HEK293 (cell line): ENCODE measurements around the gene ARID5A.
A peak's percentile ranks its signal among the peaks of the same experiment; 100 is the strongest.

ENCODE experiments used
- CTCF ChIA-PET: fragments of 350-600 bp; formaldehyde crosslinking; extraction: SDS; loops from one replicate; lab custom pipeline; 2021; ENCODE audit warnings: antibody characterized with exemption; lab: Yijun Ruan, JAX
- POLR2A ChIA-PET: fragments of 300-600 bp; formaldehyde crosslinking; extraction: SDS; loops from one replicate; lab custom pipeline; 2020; ENCODE audit warnings: antibody characterized with exemption, inconsistent platforms; lab: Yijun Ruan, JAX
- H3K27ac ChIP-seq: fragments of 200-500 bp; sonication (Bioruptor generic); 2 replicates; pipeline ENCODE4 v1.5.1; 2014; ENCODE audit warnings: low read depth, low read length, control low read depth, inconsistent platforms; ENCODE audit errors: extremely low read depth
- H3K36me3 ChIP-seq, 2 experiments: fragments of 200-500 bp in 1 of 2; sonication (Bioruptor generic) in 1 of 2; 1 replicate in 1 of 2; 2 replicates in 1 of 2; pipeline ENCODE4 v1.5.1; 2014 to 2017; ENCODE audit warnings: inconsistent platforms in 2 of 2, low read length in 2 of 2; ENCODE audit not compliant: control insufficient read depth in 2 of 2, insufficient read depth in 1 of 2
- H3K4me1 ChIP-seq: fragments of 200-500 bp; sonication (Bioruptor generic); 2 replicates; pipeline ENCODE4 v1.5.1; 2014; ENCODE audit warnings: mild to moderate bottlenecking, low read length, inconsistent platforms; ENCODE audit not compliant: control insufficient read depth, insufficient read depth
- H3K4me3 ChIP-seq: 2 replicates; pipeline ENCODE4 v1.5.1; 2011; ENCODE audit warnings: low read depth, mild to moderate bottlenecking, control low read depth, low read length, moderate library complexity
- H3K9me3 ChIP-seq: fragments of 200-500 bp; sonication (Bioruptor generic); 2 replicates; pipeline ENCODE4 v1.5.1; 2014; ENCODE audit warnings: low read depth, low read length, inconsistent platforms; ENCODE audit not compliant: control insufficient read depth, insufficient read depth
- KLF1 ChIP-seq: fragments of 450-650 bp; formaldehyde crosslinking; IDR thresholded peaks from 2 replicates; pipeline ENCODE4 v1.5.1; 2016; ENCODE audit warnings: missing biosample characterization, missing genetic modification characterization
- KLF9 ChIP-seq: fragments of 450-650 bp; formaldehyde crosslinking; IDR thresholded peaks from 2 replicates; pipeline ENCODE4 v1.5.1; 2016; ENCODE audit warnings: missing biosample characterization, missing genetic modification characterization, low read depth
- MEIS1 ChIP-seq: sonication (generic); formaldehyde crosslinking; IDR thresholded peaks from 2 replicates; pipeline ENCODE4 v1.8.1; 2022; ENCODE audit warnings: missing genetic modification reagents, mild to moderate bottlenecking, borderline replicate concordance
- PATZ1 ChIP-seq: fragments of 450-650 bp; formaldehyde crosslinking; IDR thresholded peaks from 2 replicates; pipeline ENCODE4 v1.5.1; 2016; ENCODE audit warnings: missing biosample characterization, missing genetic modification characterization
- ZBTB48 ChIP-seq: fragments of 450-650 bp; formaldehyde crosslinking; IDR thresholded peaks from 2 replicates; pipeline ENCODE4 v1.5.1; 2016; ENCODE audit warnings: missing biosample characterization, missing genetic modification characterization
- ZIC2 ChIP-seq: fragments of 450-650 bp; formaldehyde crosslinking; IDR thresholded peaks from 2 replicates; pipeline ENCODE4 v1.5.1; 2016; ENCODE audit warnings: missing biosample characterization, missing genetic modification characterization
- ZNF175 ChIP-seq: fragments of 450-650 bp; formaldehyde crosslinking; IDR thresholded peaks from 2 replicates; pipeline ENCODE4 v1.5.1; 2016; ENCODE audit warnings: missing biosample characterization, missing genetic modification characterization
- ZNF2 ChIP-seq: fragments of 450-650 bp; formaldehyde crosslinking; IDR thresholded peaks from 2 replicates; pipeline ENCODE4 v1.5.1; 2016; ENCODE audit warnings: missing biosample characterization, missing genetic modification characterization
- ZNF266 ChIP-seq: fragments of 450-650 bp; formaldehyde crosslinking; IDR thresholded peaks from 2 replicates; pipeline ENCODE4 v1.5.1; 2016; ENCODE audit warnings: missing biosample characterization, missing genetic modification characterization, low read depth
- ZNF311 ChIP-seq: fragments of 450-650 bp; formaldehyde crosslinking; IDR thresholded peaks from 2 replicates; pipeline ENCODE4 v1.5.1; 2017; ENCODE audit warnings: missing biosample characterization, missing genetic modification characterization, borderline replicate concordance
- ZNF449 ChIP-seq: fragments of 450-650 bp; formaldehyde crosslinking; IDR thresholded peaks from 2 replicates; pipeline ENCODE4 v1.5.1; 2017; ENCODE audit warnings: missing biosample characterization, mild to moderate bottlenecking, missing genetic modification characterization, moderate library complexity
- ZNF501 ChIP-seq: fragments of 450-650 bp; formaldehyde crosslinking; IDR thresholded peaks from 2 replicates; pipeline ENCODE4 v1.5.1; 2016; ENCODE audit warnings: missing biosample characterization, missing genetic modification characterization
- ZNF654 ChIP-seq: fragments of 450-650 bp; formaldehyde crosslinking; IDR thresholded peaks from 2 replicates; pipeline ENCODE4 v1.5.1; 2016; ENCODE audit warnings: low read depth, missing biosample characterization, missing genetic modification characterization
- ZNF658 ChIP-seq: fragments of 450-650 bp; formaldehyde crosslinking; IDR thresholded peaks from 2 replicates; pipeline ENCODE4; 2016; ENCODE audit warnings: missing biosample characterization, missing genetic modification characterization
- TF ChIP-seq, protein P1 (sequence below): fragments of 450-650 bp; formaldehyde crosslinking; IDR thresholded peaks from 2 replicates; pipeline ENCODE4 v1.5.1; 2016; ENCODE audit warnings: missing biosample characterization, missing genetic modification characterization
- TF ChIP-seq, protein P2 (sequence below): fragments of 450-650 bp; formaldehyde crosslinking; IDR thresholded peaks from 2 replicates; pipeline ENCODE4 v1.5.1; 2016; ENCODE audit warnings: missing biosample characterization, missing genetic modification characterization, borderline replicate concordance
- TF ChIP-seq, protein P3 (sequence below): fragments of 450-650 bp; formaldehyde crosslinking; IDR thresholded peaks from 2 replicates; pipeline ENCODE4 v1.5.1; 2016; ENCODE audit warnings: missing biosample characterization, missing genetic modification characterization

Gene ARID5A

GRCh38 chr2:96506907-96507240, 29.7 kb upstream of the ARID5A start:
- no peak overlapping the region for H3K4me3 ChIP-seq
- TF ChIP-seq ZNF311 (no peak), ZNF501 (tag by site-specific recombination) (no peak), MEIS1 (CRISPR knock-in tag) (no peak), ZNF266 (tag by site-specific recombination) (no peak), ZIC2 (tag by site-specific recombination) (no peak), ZNF175 (no peak), ZNF658 (tag by site-specific recombination) (no peak), ZBTB48 (tag by site-specific recombination) (no peak)
- TF ChIP-seq, protein P1, sequence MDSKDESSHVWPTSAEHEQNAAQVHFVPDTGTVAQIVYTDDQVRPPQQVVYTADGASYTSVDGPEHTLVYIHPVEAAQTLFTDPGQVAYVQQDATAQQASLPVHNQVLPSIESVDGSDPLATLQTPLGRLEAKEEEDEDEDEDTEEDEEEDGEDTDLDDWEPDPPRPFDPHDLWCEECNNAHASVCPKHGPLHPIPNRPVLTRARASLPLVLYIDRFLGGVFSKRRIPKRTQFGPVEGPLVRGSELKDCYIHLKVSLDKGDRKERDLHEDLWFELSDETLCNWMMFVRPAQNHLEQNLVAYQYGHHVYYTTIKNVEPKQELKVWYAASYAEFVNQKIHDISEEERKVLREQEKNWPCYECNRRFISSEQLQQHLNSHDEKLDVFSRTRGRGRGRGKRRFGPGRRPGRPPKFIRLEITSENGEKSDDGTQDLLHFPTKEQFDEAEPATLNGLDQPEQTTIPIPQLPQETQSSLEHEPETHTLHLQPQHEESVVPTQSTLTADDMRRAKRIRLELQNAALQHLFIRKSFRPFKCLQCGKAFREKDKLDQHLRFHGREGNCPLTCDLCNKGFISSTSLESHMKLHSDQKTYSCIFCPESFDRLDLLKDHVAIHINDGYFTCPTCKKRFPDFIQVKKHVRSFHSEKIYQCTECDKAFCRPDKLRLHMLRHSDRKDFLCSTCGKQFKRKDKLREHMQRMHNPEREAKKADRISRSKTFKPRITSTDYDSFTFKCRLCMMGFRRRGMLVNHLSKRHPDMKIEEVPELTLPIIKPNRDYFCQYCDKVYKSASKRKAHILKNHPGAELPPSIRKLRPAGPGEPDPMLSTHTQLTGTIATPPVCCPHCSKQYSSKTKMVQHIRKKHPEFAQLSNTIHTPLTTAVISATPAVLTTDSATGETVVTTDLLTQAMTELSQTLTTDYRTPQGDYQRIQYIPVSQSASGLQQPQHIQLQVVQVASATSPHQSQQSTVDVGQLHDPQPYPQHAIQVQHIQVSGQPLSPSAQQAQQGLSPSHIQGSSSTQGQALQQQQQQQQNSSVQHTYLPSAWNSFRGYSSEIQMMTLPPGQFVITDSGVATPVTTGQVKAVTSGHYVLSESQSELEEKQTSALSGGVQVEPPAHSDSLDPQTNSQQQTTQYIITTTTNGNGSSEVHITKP (tag by site-specific recombination), result no peak
- TF ChIP-seq, protein P2, sequence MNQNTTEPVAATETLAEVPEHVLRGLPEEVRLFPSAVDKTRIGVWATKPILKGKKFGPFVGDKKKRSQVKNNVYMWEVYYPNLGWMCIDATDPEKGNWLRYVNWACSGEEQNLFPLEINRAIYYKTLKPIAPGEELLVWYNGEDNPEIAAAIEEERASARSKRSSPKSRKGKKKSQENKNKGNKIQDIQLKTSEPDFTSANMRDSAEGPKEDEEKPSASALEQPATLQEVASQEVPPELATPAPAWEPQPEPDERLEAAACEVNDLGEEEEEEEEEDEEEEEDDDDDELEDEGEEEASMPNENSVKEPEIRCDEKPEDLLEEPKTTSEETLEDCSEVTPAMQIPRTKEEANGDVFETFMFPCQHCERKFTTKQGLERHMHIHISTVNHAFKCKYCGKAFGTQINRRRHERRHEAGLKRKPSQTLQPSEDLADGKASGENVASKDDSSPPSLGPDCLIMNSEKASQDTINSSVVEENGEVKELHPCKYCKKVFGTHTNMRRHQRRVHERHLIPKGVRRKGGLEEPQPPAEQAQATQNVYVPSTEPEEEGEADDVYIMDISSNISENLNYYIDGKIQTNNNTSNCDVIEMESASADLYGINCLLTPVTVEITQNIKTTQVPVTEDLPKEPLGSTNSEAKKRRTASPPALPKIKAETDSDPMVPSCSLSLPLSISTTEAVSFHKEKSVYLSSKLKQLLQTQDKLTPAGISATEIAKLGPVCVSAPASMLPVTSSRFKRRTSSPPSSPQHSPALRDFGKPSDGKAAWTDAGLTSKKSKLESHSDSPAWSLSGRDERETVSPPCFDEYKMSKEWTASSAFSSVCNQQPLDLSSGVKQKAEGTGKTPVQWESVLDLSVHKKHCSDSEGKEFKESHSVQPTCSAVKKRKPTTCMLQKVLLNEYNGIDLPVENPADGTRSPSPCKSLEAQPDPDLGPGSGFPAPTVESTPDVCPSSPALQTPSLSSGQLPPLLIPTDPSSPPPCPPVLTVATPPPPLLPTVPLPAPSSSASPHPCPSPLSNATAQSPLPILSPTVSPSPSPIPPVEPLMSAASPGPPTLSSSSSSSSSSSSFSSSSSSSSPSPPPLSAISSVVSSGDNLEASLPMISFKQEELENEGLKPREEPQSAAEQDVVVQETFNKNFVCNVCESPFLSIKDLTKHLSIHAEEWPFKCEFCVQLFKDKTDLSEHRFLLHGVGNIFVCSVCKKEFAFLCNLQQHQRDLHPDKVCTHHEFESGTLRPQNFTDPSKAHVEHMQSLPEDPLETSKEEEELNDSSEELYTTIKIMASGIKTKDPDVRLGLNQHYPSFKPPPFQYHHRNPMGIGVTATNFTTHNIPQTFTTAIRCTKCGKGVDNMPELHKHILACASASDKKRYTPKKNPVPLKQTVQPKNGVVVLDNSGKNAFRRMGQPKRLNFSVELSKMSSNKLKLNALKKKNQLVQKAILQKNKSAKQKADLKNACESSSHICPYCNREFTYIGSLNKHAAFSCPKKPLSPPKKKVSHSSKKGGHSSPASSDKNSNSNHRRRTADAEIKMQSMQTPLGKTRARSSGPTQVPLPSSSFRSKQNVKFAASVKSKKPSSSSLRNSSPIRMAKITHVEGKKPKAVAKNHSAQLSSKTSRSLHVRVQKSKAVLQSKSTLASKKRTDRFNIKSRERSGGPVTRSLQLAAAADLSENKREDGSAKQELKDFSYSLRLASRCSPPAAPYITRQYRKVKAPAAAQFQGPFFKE (tag by site-specific recombination), result no peak
- H3K9me3 ChIP-seq, result no peaks in the 10 kb centered on the region
- ChIA-PET POLR2A (no interaction called here), CTCF (interaction anchor here (1.4 to 7.1 kb wide), 3 partner anchors 24 to 101 kb away, joined by 3 to 113 read pairs (median 4); no protein-coding TSS in a partner anchor)
- H3K27ac ChIP-seq, result no peak overlapping the region
- H3K36me3 ChIP-seq, result no peaks in the 10 kb centered on the region
- H3K4me1 ChIP-seq, result no peaks in the 10 kb centered on the region

- no peak overlapping the region for H3K27ac ChIP-seq
- CTCF ChIA-PET, result interaction anchor here (0.6 to 7.1 kb wide), 14 partner anchors 12 to 321 kb away, joined by 3 to 113 read pairs (median 5); partner anchors contain the start of gene SNRNP200
- H3K36me3 ChIP-seq, result no peaks in the 10 kb centered on the region
- POLR2A ChIA-PET, result no interaction called here
- no peak overlapping the region for H3K4me3 ChIP-seq
- no peaks in the 10 kb centered on the region for H3K9me3 ChIP-seq
- no peaks in the 10 kb centered on the region for H3K4me1 ChIP-seq
- peak; percentile 52; the same call in 1 of the 2 replicates for TF ChIP-seq KLF9 (tag by site-specific recombination)
- peak; percentile 22; the same call in 1 of the 2 replicates for TF ChIP-seq ZNF654 (tag by site-specific recombination)
- TF ChIP-seq ZNF2 (tag by site-specific recombination), result peak; percentile 98
- TF ChIP-seq PATZ1, result peak; percentile 58; the same call in 1 of the 2 replicates
- TF ChIP-seq, protein P3, sequence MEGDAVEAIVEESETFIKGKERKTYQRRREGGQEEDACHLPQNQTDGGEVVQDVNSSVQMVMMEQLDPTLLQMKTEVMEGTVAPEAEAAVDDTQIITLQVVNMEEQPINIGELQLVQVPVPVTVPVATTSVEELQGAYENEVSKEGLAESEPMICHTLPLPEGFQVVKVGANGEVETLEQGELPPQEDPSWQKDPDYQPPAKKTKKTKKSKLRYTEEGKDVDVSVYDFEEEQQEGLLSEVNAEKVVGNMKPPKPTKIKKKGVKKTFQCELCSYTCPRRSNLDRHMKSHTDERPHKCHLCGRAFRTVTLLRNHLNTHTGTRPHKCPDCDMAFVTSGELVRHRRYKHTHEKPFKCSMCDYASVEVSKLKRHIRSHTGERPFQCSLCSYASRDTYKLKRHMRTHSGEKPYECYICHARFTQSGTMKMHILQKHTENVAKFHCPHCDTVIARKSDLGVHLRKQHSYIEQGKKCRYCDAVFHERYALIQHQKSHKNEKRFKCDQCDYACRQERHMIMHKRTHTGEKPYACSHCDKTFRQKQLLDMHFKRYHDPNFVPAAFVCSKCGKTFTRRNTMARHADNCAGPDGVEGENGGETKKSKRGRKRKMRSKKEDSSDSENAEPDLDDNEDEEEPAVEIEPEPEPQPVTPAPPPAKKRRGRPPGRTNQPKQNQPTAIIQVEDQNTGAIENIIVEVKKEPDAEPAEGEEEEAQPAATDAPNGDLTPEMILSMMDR (tag by site-specific recombination), result 0 out of 2 replicates have a peak, but pooled peaks have one; percentile 16
- no peak for TF ChIP-seq KLF1 (tag by site-specific recombination)
- TF ChIP-seq ZNF449 (tag by site-specific recombination), result no peak
Measured at GRCh38 chr2:96507957-96508520, 28.5 kb upstream of the ARID5A start.
